Memory B cell (primary cell): Measurements from ENCODE around the gene PSME3IP1.

ENCODE experiments used
- ATAC-seq: fragments of 150-1000 bp; cut with Tn5 transposase; 2 replicates; pipeline ENCODE4 v1.10.0; 2021; ENCODE audit warnings: low read depth, mild to moderate bottlenecking, moderate library complexity
- DNase-seq, 2 donors: peaks; one replicate each; pipeline ENCODE4 v3.0.0; 2022; ENCODE audit warnings: low spot score in 2 of 2
- H3K27ac Mint-ChIP-seq: one replicate; pipeline ENCODE4 v1.8.0; 2022; ENCODE audit warnings: mild to moderate bottlenecking, moderate library complexity, mixed read lengths
- H3K27me3 Mint-ChIP-seq: one replicate; pipeline ENCODE4 v1.8.0; 2022; ENCODE audit warnings: mixed read lengths
- H3K36me3 Mint-ChIP-seq: one replicate; pipeline ENCODE4 v1.8.0; 2022; ENCODE audit warnings: mild to moderate bottlenecking, mixed read lengths
- H3K4me1 Mint-ChIP-seq: one replicate; pipeline ENCODE4 v1.8.0; 2022; ENCODE audit warnings: mixed read lengths
- H3K4me3 Mint-ChIP-seq: one replicate; pipeline ENCODE4 v1.8.0; 2022; ENCODE audit warnings: mild to moderate bottlenecking, moderate library complexity, mixed read lengths
- H3K9me3 Mint-ChIP-seq: one replicate; pipeline ENCODE4 v1.8.0; 2022; ENCODE audit warnings: mixed read lengths

The PSME3IP1 gene

DNA sequence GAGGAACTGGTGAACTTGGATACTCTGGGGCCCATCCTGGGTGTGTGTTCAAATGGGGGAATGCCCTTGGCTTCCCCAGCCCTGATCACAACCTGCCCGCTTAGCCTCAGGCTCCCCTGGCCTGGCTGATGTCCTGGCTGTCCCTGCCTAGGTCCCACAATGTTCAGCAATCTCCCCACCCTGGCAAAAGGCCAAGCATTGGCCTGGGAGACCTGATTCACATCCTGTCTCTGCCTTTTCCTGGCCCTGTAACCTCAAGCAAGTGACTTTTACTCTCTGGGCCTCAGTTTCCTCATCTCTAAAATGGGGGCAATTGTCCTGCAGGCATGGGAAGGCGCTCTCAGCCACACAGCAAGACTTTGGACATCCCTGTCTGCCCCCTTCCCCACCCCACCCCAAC, 79.1 kb downstream of the PSME3IP1 start:
- peaks cover 2% of the 10 kb centered on the region for H3K27me3 Mint-ChIP-seq
- H3K4me3 Mint-ChIP-seq, result no peak overlapping the region
- ATAC-seq (no peak), DNase-seq (no peak)
- H3K27ac Mint-ChIP-seq, result no peak overlapping the region
- H3K4me1 Mint-ChIP-seq, result peaks cover 2% of the 10 kb centered on the region
- H3K9me3 Mint-ChIP-seq, result no peaks in the 10 kb centered on the region
- H3K36me3 Mint-ChIP-seq, result no peaks in the 10 kb centered on the region

DNA sequence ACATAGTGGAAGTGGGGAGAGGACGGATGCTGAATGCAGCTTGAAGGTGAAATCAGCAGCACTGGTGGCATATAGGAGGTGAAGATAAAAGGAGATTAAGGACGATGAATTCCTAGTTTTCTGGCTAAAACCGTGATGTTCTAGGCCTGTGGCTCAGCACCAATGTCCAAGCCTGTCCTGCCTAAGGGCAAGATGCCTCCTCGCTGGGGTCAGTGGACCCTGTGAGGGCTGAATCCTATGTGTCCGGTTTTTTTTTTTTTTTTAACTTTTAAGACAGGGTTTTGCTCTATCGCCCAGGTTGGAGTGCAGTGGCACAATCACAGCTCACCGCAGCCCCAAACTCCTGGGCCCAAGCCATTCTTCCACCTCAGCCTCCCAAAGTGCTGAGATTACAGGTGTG, 80.7 kb downstream of the PSME3IP1 start:
- H3K27ac Mint-ChIP-seq, result no peak overlapping the region
- DNase-seq (no peak), ATAC-seq (no peak)
- H3K9me3 Mint-ChIP-seq, result no peaks in the 10 kb centered on the region
- peaks cover 2% of the 10 kb centered on the region for H3K4me1 Mint-ChIP-seq
- H3K27me3 Mint-ChIP-seq, result no peaks in the 10 kb centered on the region
- no peak overlapping the region for H3K4me3 Mint-ChIP-seq
- no peaks in the 10 kb centered on the region for H3K36me3 Mint-ChIP-seq

DNA sequence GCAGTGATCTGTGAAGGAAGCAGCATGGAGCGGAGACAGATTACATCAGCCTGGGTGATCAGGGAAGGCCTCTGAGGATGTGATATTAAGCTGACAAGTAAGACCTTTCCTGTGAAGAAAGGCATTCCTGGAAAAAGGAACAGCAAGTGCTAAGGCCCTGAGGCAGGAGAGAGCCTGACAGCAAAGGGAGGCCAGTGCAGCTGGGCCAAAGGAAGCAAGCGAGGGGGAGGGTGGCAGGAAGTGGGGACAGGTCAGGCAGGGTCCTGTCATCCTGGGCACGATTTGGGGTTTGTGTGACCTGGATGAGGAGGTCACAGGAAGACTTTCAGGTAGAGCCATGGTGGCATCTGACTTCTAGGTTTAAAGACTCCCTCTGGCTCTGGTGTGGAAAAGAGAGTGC, 81.1 kb downstream of the PSME3IP1 start:
- peaks cover 2% of the 10 kb centered on the region for H3K4me1 Mint-ChIP-seq
- peak overlapping the region; percentile 64 for H3K27ac Mint-ChIP-seq
- H3K27me3 Mint-ChIP-seq, result no peaks in the 10 kb centered on the region
- H3K4me3 Mint-ChIP-seq, result no peak overlapping the region
- no peak for ATAC-seq
- no peaks in the 10 kb centered on the region for H3K9me3 Mint-ChIP-seq
- DNase-seq, result no peak
- no peaks in the 10 kb centered on the region for H3K36me3 Mint-ChIP-seq

DNA sequence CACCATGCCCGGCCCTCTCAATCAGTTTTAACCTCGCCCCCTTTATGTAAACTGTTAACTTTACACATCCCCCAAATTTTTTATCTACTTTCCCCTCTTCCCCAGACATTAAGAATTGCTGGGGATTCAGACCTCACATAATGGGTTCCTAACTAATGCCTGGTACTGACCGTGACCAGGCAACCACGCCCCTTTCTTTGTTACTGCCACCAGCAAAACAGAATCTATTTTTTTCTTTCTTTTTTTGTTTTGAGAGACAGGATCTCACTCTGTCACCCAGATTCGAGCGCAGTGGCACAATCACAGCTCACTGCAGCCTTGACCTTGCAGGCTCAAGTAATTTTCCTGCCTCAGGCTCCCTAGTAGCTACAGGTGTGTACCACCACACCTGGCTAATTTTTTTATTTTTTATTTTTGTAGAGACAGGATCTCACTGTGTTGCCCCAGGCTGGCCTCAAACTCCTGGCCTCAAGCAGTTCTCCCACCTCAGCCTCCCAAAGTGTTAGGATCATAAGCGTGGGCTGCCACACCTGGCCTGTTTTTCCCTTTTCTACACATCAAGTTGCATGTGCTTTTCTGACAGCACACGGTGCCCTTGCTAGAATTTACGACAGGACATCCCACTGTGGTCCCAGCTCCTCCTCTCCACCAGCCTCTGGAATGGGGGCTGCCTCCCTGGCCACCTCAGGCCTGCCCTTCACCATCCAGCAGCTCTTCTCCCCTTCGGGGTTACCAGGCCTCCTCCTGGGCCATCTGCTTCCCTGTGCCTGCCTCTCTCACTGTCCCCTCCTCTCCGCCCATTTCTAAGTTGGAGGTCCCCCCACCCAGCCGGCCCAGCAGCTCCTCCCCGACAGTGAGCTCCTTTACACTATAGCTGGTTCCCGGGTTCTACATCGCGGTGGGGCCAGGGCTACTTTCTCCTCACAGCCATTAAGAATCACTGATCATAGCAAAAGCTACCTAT, 82.7 kb downstream of the PSME3IP1 start:
- Mint-ChIP-seq H3K9me3 (no peaks in the 10 kb centered on the region), H3K4me3 (no peak overlapping the region), H3K27me3 (peaks cover 3% of the 10 kb centered on the region), H3K36me3 (no peaks in the 10 kb centered on the region), H3K4me1 (peaks cover 4% of the 10 kb centered on the region), H3K27ac (no peak overlapping the region)
- DNase-seq (no peak), ATAC-seq (no peak)
